Measurements from ENCODE around the gene KPNA4. TPM values are rescaled to one million over a fixed set of nuclear protein-coding genes. Genes with fewer than 3 reads are reported as not detected.

The KPNA4 gene
- total RNA-seq, 1 experiment from 2014 or later: 76.7 TPM

DNA sequence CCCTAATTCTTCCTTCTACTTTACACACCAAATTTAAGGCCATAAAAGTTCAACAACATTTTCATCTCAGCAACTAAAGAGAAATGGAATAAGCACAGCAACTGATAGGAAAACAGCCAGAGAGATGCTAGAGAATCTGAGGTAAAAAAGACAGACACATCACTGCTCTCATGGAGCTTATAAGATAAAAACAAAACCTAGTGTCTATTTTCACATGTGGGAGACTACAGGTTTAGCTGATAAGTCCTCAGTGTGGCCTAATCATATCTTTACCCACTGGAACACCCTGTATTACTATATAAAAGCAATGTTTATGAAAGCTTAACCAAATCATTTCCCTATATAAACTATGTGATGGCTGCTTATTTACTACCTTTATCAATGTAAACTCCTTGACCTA is 33.0 kb downstream of the KPNA4 start:
- Histone ChIP-seq H3K18ac (ENCODE audit: insufficient read length, low read depth, low read length) (no peak overlapping the region), H4K8ac (replicated peaks; ENCODE audit: insufficient read length, low read depth, low read length) (no peak overlapping the region), H3K9ac (ENCODE audit: extremely low read depth, insufficient read length, low read length) (no peak overlapping the region), H3K23me2 (ENCODE audit: insufficient read length, low read depth, low read length, poor library complexity, severe bottlenecking) (no peaks in the 10 kb centered on the region), H3T11ph (ENCODE audit: low read length) (no peak overlapping the region), H2AFZ (ENCODE audit: low read length) (no peak overlapping the region), H3K79me2 (ENCODE audit: insufficient read depth, low read length) (no peaks in the 10 kb centered on the region), H2BK120ac (ENCODE audit: low read depth, low read length, poor library complexity, severe bottlenecking) (no peak overlapping the region), H3K4ac (ENCODE audit: low read depth, low read length) (no peak overlapping the region), H3K4me2 (ENCODE audit: insufficient read depth, insufficient read length, low read length) (no peak overlapping the region), H3K23ac (ENCODE audit: insufficient read length, low read depth, low read length) (no peak overlapping the region), H3K27ac (ENCODE audit: insufficient read length, low read depth, low read length) (no peak overlapping the region), H3K14ac (ENCODE audit: insufficient read depth, low read length) (no peak overlapping the region), H4K5ac (ENCODE audit: insufficient read length, low read depth, low read length) (no peak overlapping the region), H3K56ac (ENCODE audit: insufficient read length, low read depth, low read length) (no peak overlapping the region), H2BK20ac (ENCODE audit: low read depth, low read length, poor library complexity, severe bottlenecking) (no peak overlapping the region), H3K79me1 (ENCODE audit: insufficient read depth, low read depth, low read length, poor library complexity, severe bottlenecking) (no peaks in the 10 kb centered on the region), H4K20me1 (ENCODE audit: control insufficient read depth, insufficient read depth, insufficient read length) (no peaks in the 10 kb centered on the region), H3K4me1 (ENCODE audit: insufficient read depth, low read length) (no peaks in the 10 kb centered on the region), H2AK5ac (ENCODE audit: insufficient read length, low read length) (no peak overlapping the region), H2BK12ac (ENCODE audit: insufficient read length, low read depth, low read length) (no peak overlapping the region), H3K9me3 (ENCODE audit: control insufficient read depth, low read depth, low read length) (no peaks in the 10 kb centered on the region), H3K27me3 (ENCODE audit: insufficient read depth, low read length) (no peaks in the 10 kb centered on the region), H2BK15ac (ENCODE audit: low read depth, low read length) (no peak overlapping the region), H2BK5ac (ENCODE audit: insufficient read length, low read length) (no peak overlapping the region), H4K91ac (ENCODE audit: insufficient read length, low read depth, low read length) (no peak overlapping the region)
- Mint-ChIP-seq H3K27me3 (ENCODE audit: low read depth) (no peaks in the 10 kb centered on the region), H3K36me3 (ENCODE audit: insufficient read depth in 1 of 3, low read depth in 3 of 3) (peaks cover 11 to 50% (median 35%) of the 10 kb centered on the region in 3 experiments), H3K9me3 (no peaks in the 10 kb centered on the region), H3K4me1 (no peaks in the 10 kb centered on the region), H3K27ac (no peak overlapping the region), H3K4me3 (no peak overlapping the region)
- no peak for DNase-seq
- TF ChIP-seq, protein P1, sequence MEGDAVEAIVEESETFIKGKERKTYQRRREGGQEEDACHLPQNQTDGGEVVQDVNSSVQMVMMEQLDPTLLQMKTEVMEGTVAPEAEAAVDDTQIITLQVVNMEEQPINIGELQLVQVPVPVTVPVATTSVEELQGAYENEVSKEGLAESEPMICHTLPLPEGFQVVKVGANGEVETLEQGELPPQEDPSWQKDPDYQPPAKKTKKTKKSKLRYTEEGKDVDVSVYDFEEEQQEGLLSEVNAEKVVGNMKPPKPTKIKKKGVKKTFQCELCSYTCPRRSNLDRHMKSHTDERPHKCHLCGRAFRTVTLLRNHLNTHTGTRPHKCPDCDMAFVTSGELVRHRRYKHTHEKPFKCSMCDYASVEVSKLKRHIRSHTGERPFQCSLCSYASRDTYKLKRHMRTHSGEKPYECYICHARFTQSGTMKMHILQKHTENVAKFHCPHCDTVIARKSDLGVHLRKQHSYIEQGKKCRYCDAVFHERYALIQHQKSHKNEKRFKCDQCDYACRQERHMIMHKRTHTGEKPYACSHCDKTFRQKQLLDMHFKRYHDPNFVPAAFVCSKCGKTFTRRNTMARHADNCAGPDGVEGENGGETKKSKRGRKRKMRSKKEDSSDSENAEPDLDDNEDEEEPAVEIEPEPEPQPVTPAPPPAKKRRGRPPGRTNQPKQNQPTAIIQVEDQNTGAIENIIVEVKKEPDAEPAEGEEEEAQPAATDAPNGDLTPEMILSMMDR (conservative IDR thresholded peaks at IDR 0.05): no peak
